AG04450 (cell line): ENCODE measurements around the gene ING1. TPM values are rescaled to one million over a fixed set of nuclear protein-coding genes. Genes with fewer than 3 reads are reported as not detected.

Source experiments
- CTCF ChIA-PET: fragments of 300-600, 350-600 bp; formaldehyde crosslinking; extraction: SDS; loops from one replicate; lab custom pipeline; 2022; ENCODE audit warnings: antibody characterized with exemption, inconsistent platforms; lab: Charles Lee
- POLR2A ChIA-PET: fragments of 350-600 bp; formaldehyde crosslinking; extraction: SDS; loops from one replicate; lab custom pipeline; 2021; ENCODE audit warnings: antibody characterized with exemption, inconsistent platforms; lab: Yijun Ruan, JAX
- DNase-seq: peaks from one replicate; pipeline ENCODE4 v3.0.0-alpha.2; 2011; ENCODE audit warnings: low read depth, low spot score
- H3K27ac ChIP-seq: one replicate; pipeline ENCODE4 v1.5.1; 2012; ENCODE audit warnings: low read depth, low read length, control low read depth
- H3K27me3 ChIP-seq: one replicate; pipeline ENCODE4 v1.6.0; 2012; ENCODE audit warnings: low read length; ENCODE audit not compliant: control insufficient read depth, insufficient read depth
- H3K4me3 ChIP-seq: 2 replicates; pipeline ENCODE4 v1.5.1; 2011; ENCODE audit warnings: mild to moderate bottlenecking, low read depth, low read length, control low read depth
- H3K9me3 ChIP-seq: 2 replicates; pipeline ENCODE4 v1.5.1; 2012; ENCODE audit warnings: low read length; ENCODE audit not compliant: control insufficient read depth, insufficient read depth
- CTCF ChIP-seq: IDR thresholded peaks from 2 replicates; pipeline ENCODE4 v1.5.1; 2011; ENCODE audit warnings: low read depth, low read length, control low read depth, inconsistent platforms
- polyA plus RNA-seq: library from polyadenylated mRNA; depleted of rRNA; stranded (reverse); fragments of >200 nt; gene quantifications from 2 replicates; pipeline ENCODE4 v1.2.3, GENCODE V29; 2011

The ING1 gene
- polyA plus RNA-seq, 1 experiment = 8.7 TPM

- Histone ChIP-seq H3K27ac (no peak overlapping the region), H3K9me3 (peaks cover 7% of the 10 kb centered on the region), H3K27me3 (no peaks in the 10 kb centered on the region), H3K4me3 (no peak overlapping the region)
- no peak for DNase-seq
- ChIA-PET CTCF (no interaction called here), POLR2A (no interaction called here)
- TF ChIP-seq CTCF = no peak
Observed at GRCh38 chr13:110734561-110734960, 21.1 kb downstream of the ING1 start.

GRCh38 chr13:110737555-110737954 is 24.1 kb downstream of the ING1 start:
- POLR2A ChIA-PET = no interaction called here
- CTCF ChIA-PET = no interaction called here
- no peaks in the 10 kb centered on the region for H3K27me3 ChIP-seq
- no peak for DNase-seq
- no peak overlapping the region for H3K27ac ChIP-seq
- no peak for TF ChIP-seq CTCF
- H3K9me3 ChIP-seq = peaks cover 7% of the 10 kb centered on the region
- H3K4me3 ChIP-seq = no peak overlapping the region

DNA sequence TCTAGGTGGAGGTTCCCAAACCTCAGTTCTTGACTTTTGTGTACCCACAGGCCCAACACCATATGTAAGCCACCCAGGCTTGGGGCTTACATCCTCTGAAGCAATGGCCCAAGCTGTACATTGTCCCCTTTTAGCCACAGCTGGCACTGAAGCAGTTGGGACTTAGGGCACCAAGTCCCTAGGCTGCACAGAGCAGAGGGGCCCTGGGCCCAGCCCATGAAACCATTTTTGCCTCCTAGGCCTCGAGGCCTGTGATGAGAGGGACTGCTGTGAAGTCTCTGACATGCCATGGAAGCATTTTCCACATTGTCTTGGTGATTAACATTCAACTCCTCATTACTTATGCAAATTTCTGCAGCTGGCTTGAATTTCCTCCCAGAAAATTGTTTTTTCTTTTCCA is 30.2 kb downstream of the ING1 start:
- DNase-seq = no peak
- H3K27me3 ChIP-seq = no peaks in the 10 kb centered on the region
- peaks cover 13% of the 10 kb centered on the region for H3K9me3 ChIP-seq
- no peak for TF ChIP-seq CTCF
- ChIA-PET POLR2A (no interaction called here), CTCF (no interaction called here)
- no peak overlapping the region for H3K4me3 ChIP-seq
- no peak overlapping the region for H3K27ac ChIP-seq

DNA sequence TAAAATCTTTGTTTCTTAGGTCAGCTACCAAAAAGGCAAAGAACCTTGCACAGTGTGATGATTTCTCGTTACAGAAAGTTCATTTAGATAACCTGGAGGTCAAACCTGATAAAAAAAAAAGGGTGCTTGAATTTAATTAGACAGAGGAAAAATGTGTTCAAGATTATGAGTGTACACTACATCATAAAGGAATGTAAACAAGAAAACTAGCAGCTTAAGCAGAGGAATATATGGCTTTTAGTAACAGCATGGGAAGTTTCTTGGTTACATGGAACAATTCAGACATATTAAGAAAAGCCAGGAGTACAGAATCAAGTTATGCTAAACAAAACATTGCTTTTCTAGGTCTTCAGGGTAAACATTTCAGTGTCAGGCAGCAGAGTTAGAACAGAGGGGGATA is 32.9 kb downstream of the ING1 start:
- ChIA-PET POLR2A (no interaction called here), CTCF (no interaction called here)
- Histone ChIP-seq H3K27ac (no peak overlapping the region), H3K9me3 (peaks cover 12% of the 10 kb centered on the region), H3K4me3 (no peak overlapping the region), H3K27me3 (no peaks in the 10 kb centered on the region)
- no peak for DNase-seq
- no peak for TF ChIP-seq CTCF

GRCh38 chr13:110748271-110748670 is 34.8 kb downstream of the ING1 start:
- no peak overlapping the region for H3K27ac ChIP-seq
- H3K27me3 ChIP-seq = no peaks in the 10 kb centered on the region
- H3K4me3 ChIP-seq = no peak overlapping the region
- POLR2A ChIA-PET = no interaction called here
- no peak for TF ChIP-seq CTCF
- H3K9me3 ChIP-seq = peaks cover 9% of the 10 kb centered on the region
- CTCF ChIA-PET = no interaction called here
- no peak for DNase-seq
